Ovary (tissue), 9 donors: ENCODE results near the gene ARHGAP40. TPM values are rescaled to one million over a fixed set of nuclear protein-coding genes. Genes with fewer than 3 reads are reported as not detected.

ENCODE experiments used
- DNase-seq, 5 donors: peaks; one replicate each; pipeline ENCODE4 v3.0.0-alpha.2; 2019 to 2020
- H3K27ac ChIP-seq, 2 donors: fragments of 200-600 bp; one replicate each; pipeline versions ENCODE4 v1.5.1 to v1.8.0; 2019 to 2022
- H3K27me3 ChIP-seq: fragments of 200-600 bp; one replicate; pipeline ENCODE4 v1.8.0; 2022
- H3K36me3 ChIP-seq: fragments of 200-600 bp; sonication (generic); one replicate; pipeline ENCODE4 v1.5.1; 2019
- H3K4me1 ChIP-seq: one replicate; pipeline ENCODE4 v1.8.1; 2013; ENCODE audit warnings: mild to moderate bottlenecking, moderate library complexity; ENCODE audit not compliant: insufficient read depth
- H3K4me3 ChIP-seq: fragments of 200-600 bp; sonication (generic); one replicate; pipeline ENCODE4 v1.5.1; 2017
- H3K9me3 ChIP-seq, 2 donors: fragments of 200-600 bp in 1 of 2; sonication (generic) in 1 of 2; one replicate each; pipeline versions ENCODE4 v1.5.1 to v1.8.1; 2013 to 2019; ENCODE audit warnings: mild to moderate bottlenecking in 1 of 2, moderate library complexity in 1 of 2
- EP300 ChIP-seq: sonication (generic); formaldehyde crosslinking; IDR thresholded peaks from one replicate; pipeline ENCODE4 v1.6.1; 2017; ENCODE audit warnings: antibody characterized with exemption
- POLR2A ChIP-seq: fragments of 450-650 bp; IDR thresholded peaks from one replicate; pipeline ENCODE4 v1.6.1; 2017; ENCODE audit warnings: antibody characterized with exemption, mild to moderate bottlenecking, moderate library complexity
- WGBS, 3 donors: extraction: QIAGEN DNeasy Blood & Tissue Kit in 1 of 3; methylation state at CpG; one replicate each; pipeline versions ENCODE4 v1.1.5 to v1.1.7; 2013 to 2017; 5-methylcytosine and 5-hydroxymethylcytosine counted together
- intact Hi-C, 4 donors: fragments of 100-400 bp; cut with DNase I; formaldehyde crosslinking; loops; one replicate each; pipeline versions ENCODE4 v1.11.0 to v1.15.1; 2022 to 2023
- polyA plus RNA-seq, 2 donors: library from polyadenylated mRNA; stranded (reverse); fragments of 200-250 nt in 1 of 2; fragments of 350-450 nt in 1 of 2; fragmentation: Illumina TruSeq in 1 of 2; extraction: RNeasy Lipid Tissue Mini Kit (QIAGEN cat#74804) in 1 of 2; gene quantifications; one replicate each; pipeline ENCODE4 v1.2.3, GENCODE V29; 2013 to 2014
- total RNA-seq, 7 donors: library from RNA; depleted of rRNA in 2 of 7; stranded (reverse); fragments of >200 nt in 2 of 7; fragmentation: NEBNext Ultra II Directional in 3 of 7; extraction: Animal tissue kit (Norgen Biotek cat#: 25700) in 3 of 7; gene quantifications; one replicate each; pipeline versions ENCODE4 v1.1.0 to v1.2.4, GENCODE V29; 2016 to 2023
- TF ChIP-seq, protein P1 (sequence below), 3 donors: fragments of 450-650 bp in 2 of 3; fragments of 200-600 bp in 1 of 3; IDR thresholded peaks; one replicate each; pipeline versions ENCODE4 v1.5.1 to v1.8.0; 2016 to 2022; ENCODE audit warnings: antibody characterized with exemption in 3 of 3, mild to moderate bottlenecking in 1 of 3
- donor health status: DM: no; HTN: no; CAD: no; lungs with moderate emphysema.
- donor health status: DM: no; HTN: no; CAD: no.
- donor health status: Bipolar disorder and iron deficiency.
- donor health status: DM: yes; HTN: yes; CAD: no.
- donor health status: DM: no; HTN: no; CAD: no.
- donor health status: DM: yes; HTN: yes; CAD: no.

Gene ARHGAP40
- total and polyA plus RNA-seq, 9 donors, result not detected

DNA sequence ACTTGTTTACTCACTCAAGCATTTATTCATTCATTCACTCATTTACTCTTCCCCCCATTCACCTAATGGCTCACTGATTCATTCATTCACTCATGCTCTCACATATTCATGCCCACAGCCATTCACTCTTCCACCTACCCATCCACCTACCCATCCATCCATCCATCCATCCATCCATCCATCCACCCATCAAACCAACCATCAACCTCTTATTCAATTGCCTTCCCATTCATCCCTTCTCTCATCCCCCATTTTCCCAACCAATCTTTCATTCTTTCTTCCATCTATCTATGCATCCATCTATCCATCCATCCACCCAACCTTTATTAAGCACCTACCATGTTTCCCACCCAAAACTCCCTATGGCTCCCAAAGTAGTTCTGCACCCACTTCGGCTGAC is 1.6 kb upstream of the ARHGAP40 start:
- no peaks in the 10 kb centered on the region for H3K4me1 ChIP-seq
- DNase-seq, result no peak
- 92 to 97% (median 94%) methylated on average over 1 of the region's 1 CpG for WGBS, 3 donors
- no peaks in the 10 kb centered on the region for H3K27me3 ChIP-seq
- intact Hi-C loops, result no loop called here
- H3K27ac ChIP-seq, result no peak overlapping the region
- no peaks in the 10 kb centered on the region for H3K9me3 ChIP-seq
- TF ChIP-seq EP300 (no peak), POLR2A (no peak)
- TF ChIP-seq, protein P1, sequence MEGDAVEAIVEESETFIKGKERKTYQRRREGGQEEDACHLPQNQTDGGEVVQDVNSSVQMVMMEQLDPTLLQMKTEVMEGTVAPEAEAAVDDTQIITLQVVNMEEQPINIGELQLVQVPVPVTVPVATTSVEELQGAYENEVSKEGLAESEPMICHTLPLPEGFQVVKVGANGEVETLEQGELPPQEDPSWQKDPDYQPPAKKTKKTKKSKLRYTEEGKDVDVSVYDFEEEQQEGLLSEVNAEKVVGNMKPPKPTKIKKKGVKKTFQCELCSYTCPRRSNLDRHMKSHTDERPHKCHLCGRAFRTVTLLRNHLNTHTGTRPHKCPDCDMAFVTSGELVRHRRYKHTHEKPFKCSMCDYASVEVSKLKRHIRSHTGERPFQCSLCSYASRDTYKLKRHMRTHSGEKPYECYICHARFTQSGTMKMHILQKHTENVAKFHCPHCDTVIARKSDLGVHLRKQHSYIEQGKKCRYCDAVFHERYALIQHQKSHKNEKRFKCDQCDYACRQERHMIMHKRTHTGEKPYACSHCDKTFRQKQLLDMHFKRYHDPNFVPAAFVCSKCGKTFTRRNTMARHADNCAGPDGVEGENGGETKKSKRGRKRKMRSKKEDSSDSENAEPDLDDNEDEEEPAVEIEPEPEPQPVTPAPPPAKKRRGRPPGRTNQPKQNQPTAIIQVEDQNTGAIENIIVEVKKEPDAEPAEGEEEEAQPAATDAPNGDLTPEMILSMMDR (IDR thresholded peaks at IDR 0.05), result no peak
- no peak overlapping the region for H3K4me3 ChIP-seq
- no peaks in the 10 kb centered on the region for H3K36me3 ChIP-seq

DNA sequence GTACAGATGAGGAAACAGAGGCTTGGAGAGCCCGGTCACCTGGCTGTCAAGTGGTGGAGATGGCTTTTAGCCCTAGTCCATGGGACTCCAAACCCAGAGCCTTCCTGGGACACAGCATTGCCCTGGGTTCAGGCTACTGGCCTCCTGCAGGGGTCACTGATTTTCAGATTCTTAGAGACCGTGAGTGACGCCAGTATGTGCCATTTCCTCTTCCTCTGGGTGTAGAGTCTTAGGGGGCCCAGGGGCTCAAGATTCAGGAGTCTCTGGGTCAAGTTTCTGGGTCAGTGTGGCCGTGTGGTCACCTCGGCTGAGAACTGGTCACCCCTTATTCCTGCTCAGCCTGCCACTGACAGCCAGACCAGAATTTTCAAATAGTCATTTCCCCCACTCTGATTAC is 574 bp downstream of the ARHGAP40 start:
- no peak for DNase-seq
- H3K4me3 ChIP-seq, result no peak overlapping the region
- H3K4me1 ChIP-seq, result no peaks in the 10 kb centered on the region
- TF ChIP-seq, protein P1 (IDR thresholded peaks at IDR 0.05), result no peak
- TF ChIP-seq EP300 (no peak), POLR2A (no peak)
- 37 to 54% (median 40%) methylated on average over 5 of the region's 5 CpGs for WGBS, 3 donors
- no peak overlapping the region for H3K27ac ChIP-seq
- H3K9me3 ChIP-seq, result no peaks in the 10 kb centered on the region
- intact Hi-C loops, result no loop called here
- no peaks in the 10 kb centered on the region for H3K27me3 ChIP-seq
- no peaks in the 10 kb centered on the region for H3K36me3 ChIP-seq

DNA sequence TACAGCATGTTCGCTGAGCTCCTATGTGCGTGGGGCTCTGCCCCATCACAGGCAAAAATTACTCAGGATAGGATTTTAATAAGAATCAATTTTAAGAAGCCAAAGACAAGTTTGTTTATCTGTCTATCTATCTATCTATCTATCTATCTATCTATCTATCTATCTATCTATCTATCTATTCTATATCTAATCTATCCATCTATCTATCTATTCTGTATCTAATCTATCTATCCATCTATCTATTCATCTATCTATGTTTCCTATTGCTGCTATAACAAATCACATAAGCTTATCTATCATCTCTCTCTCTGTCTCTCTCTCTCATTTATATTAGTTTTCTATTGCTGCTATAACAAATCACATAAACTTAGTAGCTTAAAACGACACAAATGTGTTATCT is 1.7 kb downstream of the ARHGAP40 start:
- Histone ChIP-seq H3K9me3 (no peaks in the 10 kb centered on the region), H3K36me3 (no peaks in the 10 kb centered on the region), H3K27ac (no peak overlapping the region), H3K4me1 (no peaks in the 10 kb centered on the region), H3K4me3 (no peak overlapping the region), H3K27me3 (no peaks in the 10 kb centered on the region)
- no peak for DNase-seq
- 74 to 78% (median 75%) methylated on average over 3 of the region's 3 CpGs for WGBS, 3 donors
- intact Hi-C loops, result no loop called here
- TF ChIP-seq POLR2A, result no peak
- TF ChIP-seq, protein P1 (IDR thresholded peaks at IDR 0.05), result no peak
- TF ChIP-seq EP300, result no peak

DNA sequence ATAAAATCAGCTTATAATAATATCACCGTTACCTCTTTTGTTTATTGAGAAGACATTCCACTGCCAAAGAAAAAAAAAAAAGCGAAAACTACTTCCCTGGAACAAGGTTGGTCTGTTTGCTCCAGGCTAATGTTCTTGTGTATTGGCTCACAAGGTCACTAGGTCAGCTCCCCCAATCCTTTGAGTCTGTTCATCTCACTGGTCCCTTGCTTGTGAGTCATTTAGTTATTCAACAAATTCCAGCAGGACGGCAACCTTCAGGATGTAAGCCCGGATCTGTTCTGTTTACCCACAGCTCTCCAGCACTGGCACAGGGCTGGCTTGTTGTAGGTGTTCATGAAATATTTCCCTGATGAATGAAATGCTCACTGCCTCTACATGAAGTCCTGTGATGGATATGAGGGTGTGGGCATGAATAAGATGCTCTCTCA is 3.3 kb downstream of the ARHGAP40 start:
- no peak for DNase-seq

DNA sequence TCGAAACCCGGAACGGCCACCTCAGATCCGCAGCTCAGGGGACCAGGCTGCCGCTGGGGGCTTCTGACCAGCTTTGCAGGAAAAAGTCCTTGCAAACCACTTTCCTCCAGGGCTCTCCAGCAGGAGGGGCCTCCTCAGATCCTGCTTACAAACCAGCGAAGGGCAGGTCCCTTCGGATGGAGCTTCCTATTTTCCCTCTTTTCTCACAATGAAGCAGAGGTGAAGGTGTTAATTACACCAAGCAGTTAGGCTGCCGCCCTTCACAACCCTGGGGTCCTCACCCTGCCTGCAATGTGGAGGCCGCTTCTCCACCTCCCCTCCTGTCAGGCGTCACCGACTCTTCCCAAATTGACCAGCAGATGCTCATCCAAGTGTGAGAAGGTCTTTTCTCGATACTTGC is 5.7 kb downstream of the ARHGAP40 start:
- TF ChIP-seq EP300 (no peak), POLR2A (no peak)
- TF ChIP-seq, protein P1 (IDR thresholded peaks at IDR 0.05), result no peak
- H3K27me3 ChIP-seq, result no peaks in the 10 kb centered on the region
- intact Hi-C loops, result no loop called here
- H3K9me3 ChIP-seq, result no peaks in the 10 kb centered on the region
- no peak overlapping the region for H3K27ac ChIP-seq
- 16 to 26% (median 20%) methylated on average over 12 of the region's 12 CpGs for WGBS, 3 donors
- DNase-seq, result no peak
- H3K4me1 ChIP-seq, result no peaks in the 10 kb centered on the region
- H3K4me3 ChIP-seq, result no peak overlapping the region
- no peaks in the 10 kb centered on the region for H3K36me3 ChIP-seq

More for the DNA sequence above, 3.3 kb downstream of the ARHGAP40 start:
- Histone ChIP-seq H3K4me3 (no peak overlapping the region), H3K4me1 (no peaks in the 10 kb centered on the region), H3K27ac (no peak overlapping the region), H3K27me3 (no peaks in the 10 kb centered on the region), H3K36me3 (no peaks in the 10 kb centered on the region), H3K9me3 (no peaks in the 10 kb centered on the region)
- 54 to 66% (median 56%) methylated on average over 4 of the region's 4 CpGs for WGBS, 3 donors
- no peak for TF ChIP-seq EP300
- intact Hi-C loops, result no loop called here
